K562 (cell line): ENCODE data around the gene ZNF584. TPM values are rescaled to one million over a fixed set of nuclear protein-coding genes. Genes with fewer than 3 reads are reported as not detected.

ENCODE experiments used
- ATF3 ChIP-seq, 2 experiments: fragments of 450-650 bp in 1 of 2; sonication (generic) in 1 of 2; formaldehyde crosslinking in 1 of 2; IDR thresholded peaks in 1 of 2; conservative IDR thresholded peaks in 1 of 2; 2 replicates each; pipeline versions ENCODE4 v1.6.1 to v1.8.1; 2016 to 2023; ENCODE audit warnings: mild to moderate bottlenecking in 2 of 2, moderate library complexity in 2 of 2, inconsistent platforms in 1 of 2, missing genetic modification reagents in 1 of 2
- CEBPB ChIP-seq: fragments of 450-650 bp; IDR thresholded peaks from 2 replicates; pipeline ENCODE4 v1.6.1; 2016; ENCODE audit warnings: missing genetic modification characterization, missing compliant biosample characterization
- KLF10 ChIP-seq: fragments of 250-450 bp; sonication (Bioruptor Pico); IDR thresholded peaks from 2 replicates; pipeline ENCODE4 v1.6.1; 2021; ENCODE audit warnings: matching md5 sums
- MEF2D ChIP-seq: conservative IDR thresholded peaks from 2 replicates; pipeline ENCODE4 v1.6.1; 2016; ENCODE audit warnings: low read depth, missing genetic modification characterization, missing compliant biosample characterization
- MTA1 ChIP-seq: fragments of 450-650 bp; IDR thresholded peaks from 2 replicates; pipeline ENCODE4 v1.6.1; 2017; ENCODE audit warnings: borderline replicate concordance
- POLR2AphosphoS5 ChIP-seq: IDR thresholded peaks from 2 replicates; pipeline ENCODE4 v1.6.1; 2011; ENCODE audit warnings: mild to moderate bottlenecking, low read depth, low read length, moderate library complexity; ENCODE audit not compliant: control insufficient read depth, insufficient read depth
- POLR2G ChIP-seq: fragments of 200-400 bp; formaldehyde crosslinking; IDR thresholded peaks from 2 replicates; pipeline ENCODE4 v1.6.1; 2017; ENCODE audit warnings: low read depth, mild to moderate bottlenecking, antibody characterized with exemption, low read length, moderate library complexity
- PRDM10 ChIP-seq: fragments of 450-650 bp; IDR thresholded peaks from 2 replicates; pipeline ENCODE4 v1.6.1; 2018; ENCODE audit not compliant: partially characterized antibody
- RFX5 ChIP-seq: IDR thresholded peaks from 2 replicates; pipeline ENCODE4 v1.6.1; 2011; ENCODE audit warnings: low read depth, mild to moderate bottlenecking, improper control_type of control experiment, low read length
- SLC30A9 ChIP-seq: fragments of 250-450 bp; sonication (Bioruptor Pico); IDR thresholded peaks from 2 replicates; pipeline ENCODE4 v1.8.0; 2022; ENCODE audit warnings: mild to moderate bottlenecking, moderate library complexity
- SUPT5H ChIP-seq: fragments of 450-650 bp; IDR thresholded peaks from 2 replicates; pipeline ENCODE4 v1.6.1; 2016
- ZBTB9 ChIP-seq: fragments of 450-650 bp; formaldehyde crosslinking; IDR thresholded peaks from 2 replicates; pipeline ENCODE4 v1.4.0; 2020; ENCODE audit warnings: mild to moderate bottlenecking, moderate library complexity
- ZFP1 ChIP-seq: fragments of 450-650 bp; formaldehyde crosslinking; IDR thresholded peaks from 2 replicates; pipeline ENCODE4 v1.4.0; 2020; ENCODE audit warnings: mild to moderate bottlenecking, mixed read lengths
- ZNF431 ChIP-seq: sonication (generic); formaldehyde crosslinking; IDR thresholded peaks from 2 replicates; pipeline ENCODE4 v1.8.0; 2022; ENCODE audit warnings: mild to moderate bottlenecking, missing genetic modification reagents
- ZNF518B ChIP-seq: fragments of 250-450 bp; sonication (Bioruptor Pico); IDR thresholded peaks from 2 replicates; pipeline ENCODE4 v1.5.0; 2021; ENCODE audit warnings: mild to moderate bottlenecking, moderate library complexity
- polyA plus RNA-seq, 8 experiments: library from polyadenylated mRNA; depleted of rRNA in 4 of 8; stranded (reverse) in 5 of 8; unstranded in 3 of 8; fragments of >200 nt; fragmentation: Nextera tagmentation in 2 of 8; fragmentation: Illumina TruSeq in 1 of 8; extraction: Ambion mirVana in 2 of 8; extraction: Trizol in 1 of 8; gene quantifications; 2 replicates each; pipeline versions ENCODE4 v1.2.1 to v1.2.3, GENCODE V29; 2011 to 2014; ENCODE audit warnings: inconsistent platforms in 1 of 8, missing spikeins in 1 of 8
- total RNA-seq, 7 experiments: library from RNA; depleted of rRNA in 6 of 7; stranded (reverse); fragments of >200 nt in 6 of 7; fragmentation: Illumina TruSeq in 2 of 7; extraction: Trizol in 2 of 7; gene quantifications; 2 replicates each; pipeline versions ENCODE4 v1.2.1 to v1.2.3, GENCODE V29; 2011 to 2021; ENCODE audit warnings: low replicate concordance in 1 of 7

The ZNF584 gene
- total and polyA plus RNA-seq, 9 of the 15 experiments (the other 6 are each of a cell fraction or from before 2014, with no cell fraction given): 5.8 to 43.4 (median 24.6) TPM

DNA sequence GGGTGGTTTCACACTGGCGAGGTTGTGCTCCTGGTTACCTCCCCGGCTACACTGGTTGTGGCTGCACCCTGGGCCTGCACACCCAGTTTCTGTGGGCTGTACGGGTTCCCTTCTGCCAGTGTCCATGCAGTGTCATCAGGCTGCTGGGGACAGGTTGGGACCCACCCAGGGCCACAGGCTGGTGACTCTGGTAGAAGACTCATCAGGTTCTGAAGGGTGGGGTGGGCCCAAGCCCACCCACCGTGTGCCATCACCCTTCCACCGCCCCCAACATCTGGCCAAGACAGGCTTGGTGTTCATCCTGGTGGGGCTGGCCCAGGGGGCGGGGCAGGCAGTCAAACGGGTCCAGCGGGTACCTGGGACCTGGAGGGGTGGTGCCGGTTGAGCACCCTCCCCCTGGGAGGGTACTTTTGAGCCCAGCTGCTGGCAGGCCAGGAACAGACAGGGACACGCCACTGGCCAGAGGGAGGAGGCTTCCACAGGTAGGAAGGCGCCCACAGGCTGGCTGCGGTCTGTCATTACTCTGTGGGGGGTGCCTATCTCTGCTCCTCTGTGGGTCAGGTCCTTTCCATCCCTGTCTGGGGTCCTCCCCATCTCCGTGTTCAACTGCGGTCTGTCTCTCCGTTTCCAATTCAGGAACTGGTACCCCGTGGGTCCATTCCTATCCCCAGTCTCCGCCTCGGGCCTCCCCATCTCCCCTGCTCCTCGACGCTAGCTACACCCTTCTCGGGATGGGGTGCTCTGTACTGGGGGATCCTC, 13.1 kb upstream of the ZNF584 start, which contains the start of gene RNF225 (continued):
- no peak for TF ChIP-seq ATF3 (IDR thresholded peaks at IDR 0.05)
- TF ChIP-seq ATF3 (CRISPR knock-in tag; conservative IDR thresholded peaks at IDR 0.05): no peak
- TF ChIP-seq ZBTB9 (CRISPR knock-in tag): no peak
- no peak for TF ChIP-seq MTA1
- no peak for TF ChIP-seq ZFP1 (CRISPR knock-in tag)
- peak; percentile 41; the same call in 1 of the 2 replicates for TF ChIP-seq POLR2G
- no peak for TF ChIP-seq SLC30A9 (CRISPR knock-in tag)
- TF ChIP-seq ZNF431 (CRISPR knock-in tag): no peak
- no peak for TF ChIP-seq ZNF518B (CRISPR knock-in tag)
- no peak for TF ChIP-seq RFX5
- TF ChIP-seq POLR2AphosphoS5: peak; percentile 36; the same call in 1 of the 2 replicates
- TF ChIP-seq SUPT5H: peak; percentile 86
- no peak for TF ChIP-seq CEBPB (tag)
- TF ChIP-seq MEF2D (tag): no peak
- no peak for TF ChIP-seq KLF10 (CRISPR knock-in tag)
- TF ChIP-seq PRDM10: peak; percentile 65
